ENCODE data around the gene MISP3.

Gene MISP3

GRCh38 chr19:14066134-14066533 lies 6.5 kb upstream of the MISP3 start:
- no peak overlapping the region for H3K9ac ChIP-seq (ENCODE audit: low read length)
- H3K9me2 ChIP-seq (ENCODE audit: low read depth, low read length) = no peaks in the 10 kb centered on the region
- no peaks in the 10 kb centered on the region for H3K79me2 ChIP-seq (ENCODE audit: insufficient read depth, low read length)
- no peaks in the 10 kb centered on the region for H3K4me1 ChIP-seq (ENCODE audit: insufficient read depth, low read length, severe bottlenecking)
- H3K4me2 ChIP-seq (ENCODE audit: low read length) = no peak overlapping the region
- no peak overlapping the region for H2AFZ ChIP-seq (ENCODE audit: low read length)
- TF ChIP-seq, protein P1, sequence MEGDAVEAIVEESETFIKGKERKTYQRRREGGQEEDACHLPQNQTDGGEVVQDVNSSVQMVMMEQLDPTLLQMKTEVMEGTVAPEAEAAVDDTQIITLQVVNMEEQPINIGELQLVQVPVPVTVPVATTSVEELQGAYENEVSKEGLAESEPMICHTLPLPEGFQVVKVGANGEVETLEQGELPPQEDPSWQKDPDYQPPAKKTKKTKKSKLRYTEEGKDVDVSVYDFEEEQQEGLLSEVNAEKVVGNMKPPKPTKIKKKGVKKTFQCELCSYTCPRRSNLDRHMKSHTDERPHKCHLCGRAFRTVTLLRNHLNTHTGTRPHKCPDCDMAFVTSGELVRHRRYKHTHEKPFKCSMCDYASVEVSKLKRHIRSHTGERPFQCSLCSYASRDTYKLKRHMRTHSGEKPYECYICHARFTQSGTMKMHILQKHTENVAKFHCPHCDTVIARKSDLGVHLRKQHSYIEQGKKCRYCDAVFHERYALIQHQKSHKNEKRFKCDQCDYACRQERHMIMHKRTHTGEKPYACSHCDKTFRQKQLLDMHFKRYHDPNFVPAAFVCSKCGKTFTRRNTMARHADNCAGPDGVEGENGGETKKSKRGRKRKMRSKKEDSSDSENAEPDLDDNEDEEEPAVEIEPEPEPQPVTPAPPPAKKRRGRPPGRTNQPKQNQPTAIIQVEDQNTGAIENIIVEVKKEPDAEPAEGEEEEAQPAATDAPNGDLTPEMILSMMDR (IDR thresholded peaks at IDR 0.05; ENCODE audit: low read length) = no peak
- no peak for TF ChIP-seq EZH2 (IDR thresholded peaks at IDR 0.05; ENCODE audit: borderline replicate concordance, low read length)
- H3K27ac ChIP-seq (ENCODE audit: low read depth, low read length, poor library complexity, severe bottlenecking) = no peak overlapping the region
- H3F3A ChIP-seq (ENCODE audit: insufficient read depth, low read length) = no peaks in the 10 kb centered on the region
- no peaks in the 10 kb centered on the region for H3K9me3 ChIP-seq (ENCODE audit: low read length)
- no peaks in the 10 kb centered on the region for H3K36me3 ChIP-seq (ENCODE audit: insufficient read depth, low read length)
- no peaks in the 10 kb centered on the region for H3K27me3 ChIP-seq (ENCODE audit: insufficient read depth, low read length)
- no peak overlapping the region for H3K4me3 ChIP-seq (ENCODE audit: low read depth, low read length, poor library complexity, severe bottlenecking)
- no peaks in the 10 kb centered on the region for H4K20me1 ChIP-seq (ENCODE audit: insufficient read depth, low read length)

DNA sequence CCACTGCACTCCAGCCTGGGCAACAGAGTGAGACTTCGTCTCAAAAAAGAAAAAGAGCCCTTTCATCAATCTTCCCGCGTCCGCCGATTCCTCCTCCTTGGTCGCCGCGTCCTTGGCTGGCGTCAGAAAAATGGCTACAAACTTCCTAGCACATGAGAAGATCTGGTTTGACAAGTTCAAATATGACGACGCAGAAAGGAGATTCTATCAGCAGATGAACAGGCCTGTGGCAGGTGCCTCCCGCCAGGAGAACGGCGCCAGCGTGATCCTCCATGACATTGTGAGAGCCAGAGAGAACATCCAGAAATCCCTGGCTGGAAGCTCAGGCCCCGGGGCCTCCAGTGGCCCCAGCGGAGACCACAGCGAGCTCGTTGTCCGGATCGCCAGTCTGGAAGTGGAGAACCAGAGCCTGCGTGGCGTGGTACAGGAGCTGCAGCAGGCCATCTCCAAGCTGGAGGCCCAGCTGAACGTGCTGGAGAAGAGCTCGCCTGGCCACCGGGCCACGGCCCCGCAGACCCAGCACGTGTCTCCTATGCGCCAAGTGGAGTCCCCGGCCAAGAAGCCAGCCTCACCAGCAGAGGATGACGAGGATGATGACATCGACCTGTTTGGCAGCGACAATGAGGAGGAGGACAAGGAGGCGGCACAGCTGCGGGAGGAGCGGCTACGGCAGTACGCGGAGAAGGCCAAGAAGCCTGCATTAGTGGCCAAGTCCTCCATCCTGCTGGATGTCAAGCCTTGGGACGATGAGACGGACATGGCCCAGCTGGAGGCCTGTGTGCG lies 2.1 kb upstream of the MISP3 start:
- Histone ChIP-seq H3K4me2 (ENCODE audit: low read length) (no peak overlapping the region), H3K27ac (ENCODE audit: low read depth, low read length, poor library complexity, severe bottlenecking) (no peak overlapping the region), H3F3A (ENCODE audit: insufficient read depth, low read length) (no peaks in the 10 kb centered on the region), H3K36me3 (ENCODE audit: insufficient read depth, low read length) (no peaks in the 10 kb centered on the region), H3K9me3 (ENCODE audit: low read length) (no peaks in the 10 kb centered on the region), H3K9me2 (ENCODE audit: low read depth, low read length) (no peaks in the 10 kb centered on the region), H3K9ac (ENCODE audit: low read length) (no peak overlapping the region), H3K27me3 (ENCODE audit: insufficient read depth, low read length) (no peaks in the 10 kb centered on the region), H2AFZ (ENCODE audit: low read length) (no peak overlapping the region), H3K79me2 (ENCODE audit: insufficient read depth, low read length) (no peaks in the 10 kb centered on the region), H4K20me1 (ENCODE audit: insufficient read depth, low read length) (no peaks in the 10 kb centered on the region), H3K4me3 (ENCODE audit: low read depth, low read length, poor library complexity, severe bottlenecking) (no peak overlapping the region), H3K4me1 (ENCODE audit: insufficient read depth, low read length, severe bottlenecking) (peaks cover 30% of the 10 kb centered on the region)
- no peak for TF ChIP-seq EZH2 (IDR thresholded peaks at IDR 0.05; ENCODE audit: borderline replicate concordance, low read length)
- TF ChIP-seq, protein P1 (IDR thresholded peaks at IDR 0.05; ENCODE audit: low read length) = no peak

DNA sequence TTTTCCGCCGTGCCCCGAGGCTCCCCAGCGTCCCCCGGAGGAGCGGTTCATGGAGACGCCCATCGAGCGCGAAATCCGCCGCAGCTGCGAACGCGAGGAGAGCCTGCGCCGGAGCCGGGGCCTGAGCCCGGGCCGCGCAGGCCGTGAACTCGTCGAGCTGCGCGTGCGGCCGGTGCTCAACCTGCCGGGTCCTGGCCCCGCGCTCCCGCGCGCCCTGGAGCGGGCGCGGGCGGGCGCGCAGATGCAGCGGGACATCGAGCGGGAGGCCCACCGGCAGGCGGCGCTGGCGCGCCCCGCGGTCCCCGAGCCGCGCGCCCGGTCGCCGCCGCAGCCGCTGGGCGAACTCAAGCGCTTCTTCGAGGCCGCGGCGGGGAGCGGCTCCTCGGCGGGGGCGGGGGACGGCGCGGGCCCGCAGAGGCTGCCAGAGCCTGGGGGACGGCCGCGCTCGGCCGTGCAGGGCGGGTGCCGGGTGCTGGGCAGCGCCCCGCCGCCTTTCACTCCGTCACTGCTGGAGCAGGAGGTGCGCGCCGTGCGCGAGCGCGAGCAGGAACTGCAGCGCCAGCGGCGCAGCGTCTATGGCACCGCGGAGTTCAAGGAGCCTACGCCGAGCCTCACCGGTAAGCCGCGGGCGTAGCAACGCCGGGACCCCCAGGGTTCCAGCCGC lies 807 bp downstream of the MISP3 start:
- no peak for TF ChIP-seq EZH2 (IDR thresholded peaks at IDR 0.05; ENCODE audit: borderline replicate concordance, low read length)
- TF ChIP-seq, protein P1 (IDR thresholded peaks at IDR 0.05; ENCODE audit: low read length) = peak; percentile 9; the same call in 1 of the 2 replicates
- Histone ChIP-seq H2AFZ (ENCODE audit: low read length) (no peak overlapping the region), H3K9me2 (ENCODE audit: low read depth, low read length) (no peaks in the 10 kb centered on the region), H3K27me3 (ENCODE audit: insufficient read depth, low read length) (no peaks in the 10 kb centered on the region), H3K9me3 (ENCODE audit: low read length) (no peaks in the 10 kb centered on the region), H3K4me2 (ENCODE audit: low read length) (peak overlapping the region; percentile 95), H3K79me2 (ENCODE audit: insufficient read depth, low read length) (no peaks in the 10 kb centered on the region), H4K20me1 (ENCODE audit: insufficient read depth, low read length) (no peaks in the 10 kb centered on the region), H3K4me1 (ENCODE audit: insufficient read depth, low read length, severe bottlenecking) (peaks cover 30% of the 10 kb centered on the region), H3K27ac (ENCODE audit: low read depth, low read length, poor library complexity, severe bottlenecking) (no peak overlapping the region), H3K4me3 (ENCODE audit: low read depth, low read length, poor library complexity, severe bottlenecking) (peak overlapping the region; percentile 63), H3K36me3 (ENCODE audit: insufficient read depth, low read length) (no peaks in the 10 kb centered on the region), H3K9ac (ENCODE audit: low read length) (peak overlapping the region; percentile 48; the same call in 1 of the 2 replicates), H3F3A (ENCODE audit: insufficient read depth, low read length) (no peaks in the 10 kb centered on the region)

Measured in OCI-LY1 (cell line).